HEK293T (cell line): Measurements from ENCODE around the gene TRIML1.

Experiments used
- CTCF ChIA-PET: fragments of 350-600 bp; formaldehyde crosslinking; extraction: SDS; loops from one replicate; lab custom pipeline; 2021; ENCODE audit warnings: antibody characterized with exemption, inconsistent platforms; lab: Yijun Ruan, JAX
- POLR2A ChIA-PET: fragments of 350-600 bp; formaldehyde crosslinking; extraction: SDS; loops from one replicate; lab custom pipeline; 2020; ENCODE audit warnings: antibody characterized with exemption, inconsistent platforms; lab: Yijun Ruan, JAX
- DNase-seq: peaks from one replicate; pipeline ENCODE4 v3.0.0; 2012; ENCODE audit warnings: mixed read lengths; ENCODE audit errors: extremely low spot score
- ARNT ChIP-seq: fragments of 450-650 bp; IDR thresholded peaks from 2 replicates; pipeline ENCODE4 v1.6.1; 2017; ENCODE audit warnings: mild to moderate bottlenecking
- BHLHE40 ChIP-seq: fragments of 450-650 bp; IDR thresholded peaks from 2 replicates; pipeline ENCODE4 v1.6.1; 2016; ENCODE audit warnings: mild to moderate bottlenecking, moderate library complexity, borderline replicate concordance
- CTBP1 ChIP-seq: fragments of 450-650 bp; IDR thresholded peaks from 2 replicates; pipeline ENCODE4 v1.6.1; 2016; ENCODE audit warnings: borderline replicate concordance
- ELF4 ChIP-seq: fragments of 450-650 bp; IDR thresholded peaks from 2 replicates; pipeline ENCODE4 v1.6.1; 2017; ENCODE audit warnings: antibody characterized with exemption
- FOXA1 ChIP-seq: fragments of 450-650 bp; IDR thresholded peaks from 2 replicates; pipeline ENCODE4 v1.6.1; 2016; ENCODE audit warnings: mild to moderate bottlenecking
- FOXK2 ChIP-seq: fragments of 450-650 bp; IDR thresholded peaks from 2 replicates; pipeline ENCODE4 v1.6.1; 2016; ENCODE audit warnings: mild to moderate bottlenecking
- FOXM1 ChIP-seq: fragments of 450-650 bp; IDR thresholded peaks from 2 replicates; pipeline ENCODE4 v1.6.1; 2017; ENCODE audit warnings: mild to moderate bottlenecking, borderline replicate concordance
- HDGF ChIP-seq: fragments of 450-650 bp; IDR thresholded peaks from 2 replicates; pipeline ENCODE4 v1.6.1; 2017; ENCODE audit warnings: antibody characterized with exemption, borderline replicate concordance
- L3MBTL2 ChIP-seq: fragments of 450-650 bp; conservative IDR thresholded peaks from 2 replicates; pipeline ENCODE4 v1.6.1; 2016; ENCODE audit warnings: mild to moderate bottlenecking
- LEF1 ChIP-seq: fragments of 450-650 bp; IDR thresholded peaks from 2 replicates; pipeline ENCODE4 v1.6.1; 2017; ENCODE audit warnings: mild to moderate bottlenecking, borderline replicate concordance
- NFRKB ChIP-seq: fragments of 450-650 bp; IDR thresholded peaks from 2 replicates; pipeline ENCODE4 v1.6.1; 2016; ENCODE audit warnings: mild to moderate bottlenecking, moderate library complexity
- SP1 ChIP-seq: fragments of 450-650 bp; IDR thresholded peaks from 2 replicates; pipeline ENCODE4 v1.6.1; 2017
- SUZ12 ChIP-seq: fragments of 450-650 bp; IDR thresholded peaks from 2 replicates; pipeline ENCODE4 v1.6.1; 2016; ENCODE audit warnings: mild to moderate bottlenecking
- TARDBP ChIP-seq: fragments of 450-650 bp; IDR thresholded peaks from 2 replicates; pipeline ENCODE4 v1.6.1; 2016
- ZNF384 ChIP-seq: fragments of 450-650 bp; IDR thresholded peaks from 2 replicates; pipeline ENCODE4 v1.6.1; 2016
- TF ChIP-seq, protein P1 (sequence below): fragments of 450-650 bp; IDR thresholded peaks from 2 replicates; pipeline ENCODE4 v1.6.1; 2016

TRIML1 gene

DNA sequence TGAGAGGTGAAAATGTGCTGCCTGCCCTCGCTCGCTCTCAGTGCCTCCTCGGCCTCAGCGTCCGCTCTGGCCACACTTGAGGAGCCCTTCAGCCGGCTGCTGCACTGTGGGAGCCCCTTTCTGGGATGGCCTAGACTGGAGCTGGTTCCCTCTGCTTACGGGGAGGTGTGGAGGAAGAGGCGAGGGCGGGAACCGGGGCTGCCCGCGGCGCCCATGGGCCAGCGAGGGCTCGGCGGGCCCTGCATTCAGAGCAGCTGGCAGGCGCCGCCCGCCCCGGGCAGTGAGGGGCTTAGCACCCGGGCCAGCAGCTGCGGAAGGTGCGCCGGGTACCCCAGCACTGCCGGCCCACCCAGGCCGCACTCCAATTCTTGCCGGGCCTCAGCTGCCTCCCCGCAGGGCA, 39.6 kb downstream of the TRIML1 start:
- ChIA-PET CTCF (no interaction called here), POLR2A (no interaction called here)
- DNase-seq = no peak
- TF ChIP-seq, protein P1, sequence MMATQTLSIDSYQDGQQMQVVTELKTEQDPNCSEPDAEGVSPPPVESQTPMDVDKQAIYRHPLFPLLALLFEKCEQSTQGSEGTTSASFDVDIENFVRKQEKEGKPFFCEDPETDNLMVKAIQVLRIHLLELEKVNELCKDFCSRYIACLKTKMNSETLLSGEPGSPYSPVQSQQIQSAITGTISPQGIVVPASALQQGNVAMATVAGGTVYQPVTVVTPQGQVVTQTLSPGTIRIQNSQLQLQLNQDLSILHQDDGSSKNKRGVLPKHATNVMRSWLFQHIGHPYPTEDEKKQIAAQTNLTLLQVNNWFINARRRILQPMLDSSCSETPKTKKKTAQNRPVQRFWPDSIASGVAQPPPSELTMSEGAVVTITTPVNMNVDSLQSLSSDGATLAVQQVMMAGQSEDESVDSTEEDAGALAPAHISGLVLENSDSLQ = no peak
- TF ChIP-seq FOXA1 (no peak), FOXM1 (no peak), FOXK2 (no peak), CTBP1 (no peak), ZNF384 (no peak), ARNT (no peak), TARDBP (no peak), HDGF (no peak), NFRKB (no peak), ELF4 (no peak), SUZ12 (no peak), L3MBTL2 (no peak)

DNA sequence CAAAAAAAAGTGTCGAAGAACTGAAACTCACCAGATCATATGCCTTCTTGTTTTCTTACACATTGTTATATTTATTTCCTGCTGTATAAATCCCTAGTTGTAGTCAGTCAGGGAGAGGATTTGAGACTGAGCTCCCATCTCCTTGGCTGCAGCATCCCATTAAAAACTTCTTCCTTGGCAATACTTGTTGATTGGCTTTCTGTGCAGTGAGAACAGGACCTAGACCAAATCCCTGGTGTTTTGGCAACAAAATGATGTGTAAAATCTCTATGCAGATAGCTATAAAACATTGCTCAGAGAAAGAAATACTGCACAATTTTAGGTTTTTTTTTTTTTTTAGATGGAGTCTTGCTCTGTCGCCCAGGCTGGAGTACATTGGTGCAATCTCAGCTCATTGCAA, 47.9 kb downstream of the TRIML1 start:
- no peak for DNase-seq
- TF ChIP-seq NFRKB (no peak), BHLHE40 (no peak), ZNF384 (no peak), LEF1 (no peak), TARDBP (no peak), FOXK2 (no peak), FOXM1 (no peak)
- TF ChIP-seq, protein P1 = no peak
- POLR2A ChIA-PET = no interaction called here
- CTCF ChIA-PET = interaction anchor here (0.6 to 1.2 kb wide), 2 partner anchors 9 to 833 kb away, joined by 4 read pairs; no protein-coding TSS in a partner anchor

DNA sequence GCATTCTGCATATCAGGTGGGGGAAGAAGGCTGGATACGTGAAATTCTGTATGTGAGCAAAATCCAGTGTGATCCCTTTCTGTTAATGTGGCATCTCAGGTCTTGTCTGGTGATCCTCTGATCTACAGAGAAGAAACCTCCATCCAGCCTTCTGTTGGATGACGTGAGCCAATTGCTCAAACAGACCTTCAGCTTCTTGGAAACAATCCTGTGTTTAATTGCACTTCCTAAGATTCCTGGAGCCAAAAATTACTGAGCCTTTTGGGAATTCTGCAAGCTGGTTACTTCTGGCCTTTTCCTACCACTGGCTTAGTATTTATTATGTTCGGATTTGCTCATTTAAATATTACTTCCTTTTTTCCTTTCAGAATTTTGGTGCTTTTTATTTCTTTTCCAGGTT, 51.2 kb downstream of the TRIML1 start:
- CTCF ChIA-PET = no interaction called here
- TF ChIP-seq FOXK2 = no peak
- TF ChIP-seq ZNF384 = no peak
- TF ChIP-seq LEF1 = no peak
- no peak for TF ChIP-seq CTBP1
- TF ChIP-seq SP1 = no peak
- no peak for TF ChIP-seq L3MBTL2
- TF ChIP-seq SUZ12 = no peak
- TF ChIP-seq HDGF = no peak
- no peak for TF ChIP-seq ARNT
- no peak for TF ChIP-seq FOXM1
- no peak for TF ChIP-seq FOXA1
- TF ChIP-seq ELF4 = no peak
- TF ChIP-seq, protein P1 = no peak
- no peak for TF ChIP-seq BHLHE40
- no peak for TF ChIP-seq NFRKB
- TF ChIP-seq TARDBP = no peak
- POLR2A ChIA-PET = no interaction called here
- DNase-seq = no peak

DNA sequence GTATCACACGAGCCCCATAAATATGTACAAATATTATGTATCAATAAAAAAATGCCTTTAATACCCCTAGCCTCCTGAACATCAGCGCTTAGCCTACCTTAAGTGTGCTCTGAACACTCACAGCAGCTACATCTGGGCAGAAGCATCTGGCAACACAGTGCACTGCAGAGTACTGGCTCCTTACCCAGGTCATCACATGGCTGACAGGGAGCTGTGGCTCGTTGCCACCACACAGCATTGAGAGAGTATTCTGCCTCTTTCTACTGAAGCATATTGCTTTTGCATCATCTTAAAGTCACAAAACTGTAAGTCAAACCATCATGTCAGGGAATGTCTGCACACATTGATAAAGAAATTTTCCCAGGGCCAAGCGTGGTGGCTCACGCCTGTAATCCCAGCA, 55.2 kb downstream of the TRIML1 start:
- TF ChIP-seq ELF4 = no peak
- TF ChIP-seq FOXK2 = no peak
- no peak for TF ChIP-seq HDGF
- TF ChIP-seq CTBP1 = no peak
- no peak for TF ChIP-seq SP1
- no peak for TF ChIP-seq FOXA1
- no peak for TF ChIP-seq NFRKB
- TF ChIP-seq ZNF384 = no peak
- TF ChIP-seq BHLHE40 = no peak
- no peak for TF ChIP-seq TARDBP
- no peak for TF ChIP-seq ARNT
- TF ChIP-seq LEF1 = no peak
- no peak for TF ChIP-seq L3MBTL2
- no peak for TF ChIP-seq FOXM1
- TF ChIP-seq SUZ12 = no peak
- TF ChIP-seq, protein P1 = no peak
- ChIA-PET CTCF (no interaction called here), POLR2A (no interaction called here)
- no peak for DNase-seq

DNA sequence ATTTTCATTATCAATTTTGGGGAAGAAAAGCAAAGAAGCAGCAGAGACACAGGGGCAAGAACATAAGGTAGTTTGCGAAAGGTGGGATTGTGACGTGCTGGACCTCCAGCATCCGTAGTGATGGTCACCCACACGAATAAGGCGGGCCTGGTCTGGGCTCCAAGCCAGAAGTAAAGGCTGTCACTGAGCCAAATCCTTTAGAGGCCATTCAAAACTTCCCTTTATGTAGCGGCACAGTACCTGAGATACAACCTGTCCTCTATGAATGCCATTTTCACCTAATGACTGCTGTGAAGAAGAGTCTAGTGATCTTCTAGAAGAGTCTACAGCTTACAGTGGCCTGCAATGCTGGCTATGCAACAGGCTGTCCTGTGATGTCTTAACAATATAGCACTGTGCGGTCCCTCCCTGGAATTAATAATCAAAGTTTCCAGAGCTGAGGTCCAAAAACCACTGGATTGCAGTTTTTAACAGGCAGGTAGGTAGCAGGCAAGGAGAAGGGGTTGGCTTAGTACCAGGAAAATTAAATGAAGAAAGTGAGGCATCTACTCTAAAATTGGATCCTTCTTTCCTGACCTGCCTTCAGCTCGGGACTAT, 56.2 kb downstream of the TRIML1 start:
- CTCF ChIA-PET = interaction anchor here (1.6 kb wide), 1 partner anchor 9 kb away, joined by 4 read pairs; no protein-coding TSS in a partner anchor
- POLR2A ChIA-PET = no interaction called here
- TF ChIP-seq NFRKB (no peak), CTBP1 (no peak), L3MBTL2 (no peak), BHLHE40 (no peak), SUZ12 (no peak), FOXK2 (no peak), SP1 (no peak), TARDBP (no peak), ARNT (no peak), HDGF (no peak), FOXM1 (no peak), ZNF384 (no peak), FOXA1 (no peak), ELF4 (no peak), LEF1 (no peak)
- TF ChIP-seq, protein P1 = no peak
- DNase-seq = no peak
